Kidney glomerular epithelial cell (primary cell): ENCODE results near the gene SLC2A14.
"Not testable (repeated sequence)": the region's sequence is repeated elsewhere in the genome, so short reads cannot be mapped to it uniquely, and the experiment has no call there.

Experiments
- DNase-seq: peaks from one replicate; lab custom pipeline; 2025; lab: John Stamatoyannopoulos, UW

Gene SLC2A14

DNA sequence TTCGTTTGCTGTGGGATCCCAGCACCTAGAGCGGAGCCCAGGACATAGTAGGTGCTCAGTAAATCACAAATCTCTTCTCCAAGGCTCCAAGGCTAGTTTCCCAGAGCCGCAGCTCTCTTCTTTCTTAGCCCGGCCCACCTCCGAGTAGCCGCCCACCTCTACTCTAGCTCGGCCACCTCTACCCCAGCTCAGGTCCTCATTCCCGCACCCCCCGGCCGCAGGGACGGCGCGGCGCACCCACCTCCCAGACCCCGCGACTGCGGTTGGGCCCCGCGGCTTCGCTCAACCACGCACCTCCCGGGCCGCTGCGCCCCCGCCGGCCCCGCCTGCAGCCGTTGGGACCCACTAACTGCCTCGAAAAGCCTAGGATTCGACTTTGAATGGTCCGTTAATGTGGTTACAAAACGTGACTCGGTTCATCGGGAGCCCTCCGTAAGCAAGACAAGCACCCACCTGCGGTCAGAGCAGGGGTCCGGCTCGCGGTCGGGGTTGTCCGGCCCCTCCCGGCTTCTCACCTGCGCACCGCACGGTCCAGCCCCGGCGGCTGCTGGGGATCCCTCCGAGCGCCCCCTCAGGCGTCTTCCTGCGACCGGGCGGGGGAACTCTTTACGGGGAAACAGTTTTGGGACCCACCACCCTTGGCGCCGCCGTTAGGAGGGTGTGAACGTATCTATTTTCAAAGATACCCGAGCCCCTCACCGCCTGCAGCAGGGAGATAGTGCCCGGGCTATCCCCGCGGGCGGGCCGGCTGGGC is at the start of gene SLC2A14:
Gene SLC2A14 (minus strand): TSS at position 350 of the 754 bp plus-strand sequence. CDS start 3,035 bp downstream, outside the sequence.
- DNase-seq = no peak

DNA sequence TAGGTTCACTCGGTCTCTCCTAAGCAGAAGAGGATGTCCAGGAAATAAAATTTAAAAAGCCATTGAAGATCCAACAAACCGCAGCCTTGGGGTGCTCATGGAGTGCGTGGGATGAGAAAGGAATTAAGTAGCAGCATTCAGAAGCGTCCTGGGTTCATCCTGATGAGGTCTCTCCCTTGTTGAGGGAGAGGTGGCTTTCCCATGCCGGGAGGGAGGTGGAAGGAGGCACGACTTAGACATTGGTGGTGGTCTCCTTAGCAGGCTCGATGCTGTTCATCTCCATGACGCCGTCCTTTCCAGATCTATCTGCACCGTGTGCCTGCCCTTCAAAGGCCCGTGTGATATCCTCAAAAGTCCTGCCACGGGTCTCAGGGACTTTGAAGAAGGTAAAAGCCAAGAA is 48.5 kb upstream of the SLC2A14 start:
- not testable (repeated sequence) for DNase-seq

DNA sequence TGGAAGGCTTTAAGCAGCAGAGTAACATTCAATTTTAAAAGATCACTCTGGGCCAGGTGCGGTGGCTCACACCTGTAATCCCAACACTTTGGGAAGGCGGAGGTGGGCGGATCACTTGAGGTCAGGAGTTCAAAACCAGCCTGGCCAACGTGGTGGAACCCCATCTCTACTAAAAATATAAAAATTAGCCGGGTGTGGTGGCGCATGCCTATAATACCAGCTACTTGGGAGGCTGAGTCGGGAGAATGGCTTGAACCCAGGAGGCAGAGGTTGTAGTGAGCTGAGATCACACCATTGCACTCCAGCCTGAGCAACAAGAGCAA is 45.5 kb upstream of the SLC2A14 start:
- not testable (repeated sequence) for DNase-seq

DNA sequence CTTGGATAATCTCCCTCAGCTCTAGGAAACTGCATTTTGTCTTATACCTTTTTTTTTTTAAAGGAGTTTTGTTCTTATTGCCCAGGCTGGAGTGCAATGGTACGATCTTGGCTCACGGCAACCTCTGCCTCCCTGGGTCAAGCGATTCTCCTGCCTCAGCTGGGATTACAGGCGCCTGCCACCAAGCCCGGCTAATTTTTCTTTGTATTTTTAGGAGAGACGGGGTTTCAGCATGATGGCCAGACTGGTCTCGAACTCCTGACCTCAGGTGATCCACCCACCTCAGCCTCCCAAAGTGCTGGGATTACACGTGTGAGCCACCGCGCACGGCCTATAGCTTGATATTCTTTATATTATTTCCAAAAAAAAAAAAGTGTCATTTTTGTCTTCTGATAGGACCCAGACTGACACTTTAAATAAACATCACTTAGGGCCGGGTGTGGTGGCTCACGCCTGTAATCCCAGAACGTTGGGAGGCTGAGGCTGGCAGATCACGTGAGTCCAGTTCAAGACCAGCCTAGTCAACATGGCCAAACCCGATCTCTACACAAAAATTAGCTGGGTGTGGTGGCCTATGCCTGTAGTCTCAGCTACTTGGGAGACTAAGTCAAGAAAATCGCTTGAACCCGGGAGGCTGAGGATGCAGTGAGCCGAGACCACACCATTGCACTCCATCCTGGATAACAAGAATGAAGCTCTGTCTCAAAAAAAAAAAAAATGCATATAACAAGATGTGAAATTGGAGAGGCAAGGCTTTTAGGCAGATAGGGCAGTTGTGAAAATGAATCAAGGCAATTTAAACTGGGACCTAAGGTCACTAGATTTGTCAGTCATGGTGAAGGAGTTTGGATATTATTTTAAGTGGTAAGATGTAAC is 44.9 kb upstream of the SLC2A14 start:
- no peak for DNase-seq

DNA sequence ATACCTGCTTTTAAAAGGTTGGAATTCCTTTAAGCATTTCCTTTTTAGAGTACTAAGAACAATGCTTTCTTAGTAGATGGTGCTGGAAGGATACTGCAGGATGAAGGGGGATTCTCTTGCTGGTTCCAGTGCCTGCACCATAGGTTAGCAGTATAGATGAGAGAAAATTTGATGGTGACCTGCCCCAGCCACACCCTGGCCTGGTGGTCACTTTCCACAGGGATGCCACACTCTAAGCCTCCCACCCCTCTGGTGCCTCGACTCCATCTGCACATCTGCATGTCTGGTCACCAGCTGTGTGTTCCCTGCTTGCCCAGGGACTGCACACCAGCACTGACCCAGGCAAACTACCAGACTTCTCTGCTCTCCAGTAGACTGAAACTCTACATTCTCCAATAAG is 44.2 kb upstream of the SLC2A14 start:
- DNase-seq = no peak

DNA sequence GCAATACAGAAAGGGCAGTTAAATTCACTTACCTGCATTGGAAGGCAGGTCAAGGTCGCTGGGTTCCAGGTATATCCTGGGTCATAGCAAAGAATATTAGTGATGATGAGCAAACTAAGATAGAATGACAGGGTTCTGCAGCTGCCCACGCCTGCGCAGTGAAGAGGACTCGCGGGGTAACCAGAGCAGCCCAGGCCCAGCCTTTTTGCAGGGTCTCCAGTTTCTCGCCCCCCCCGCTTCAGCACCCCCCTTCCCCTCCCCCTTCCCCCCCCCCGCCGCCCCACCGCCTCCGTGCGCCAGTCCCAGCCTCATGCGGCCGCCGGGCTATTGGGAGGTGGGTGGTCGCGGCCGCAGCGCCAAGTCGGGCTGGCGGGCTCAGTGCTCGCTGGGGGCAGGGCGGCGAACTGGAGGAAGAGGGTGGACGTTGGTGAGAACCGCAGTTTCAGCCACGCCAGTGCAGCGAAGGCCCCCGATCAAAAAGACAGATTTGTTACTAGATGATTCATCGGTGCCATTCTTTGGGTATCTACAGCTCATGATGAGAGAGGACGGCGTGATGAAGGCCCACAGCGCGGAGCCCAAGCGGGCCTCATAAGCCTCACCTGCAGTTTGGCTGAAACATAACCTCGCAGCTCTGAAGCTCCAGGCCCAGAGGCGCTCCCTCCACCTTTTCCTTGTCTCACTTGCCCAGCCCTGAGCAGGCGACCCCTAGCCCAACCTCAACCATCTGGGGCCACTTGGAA is 43.1 kb upstream of the SLC2A14 start:
- no peak for DNase-seq

DNA sequence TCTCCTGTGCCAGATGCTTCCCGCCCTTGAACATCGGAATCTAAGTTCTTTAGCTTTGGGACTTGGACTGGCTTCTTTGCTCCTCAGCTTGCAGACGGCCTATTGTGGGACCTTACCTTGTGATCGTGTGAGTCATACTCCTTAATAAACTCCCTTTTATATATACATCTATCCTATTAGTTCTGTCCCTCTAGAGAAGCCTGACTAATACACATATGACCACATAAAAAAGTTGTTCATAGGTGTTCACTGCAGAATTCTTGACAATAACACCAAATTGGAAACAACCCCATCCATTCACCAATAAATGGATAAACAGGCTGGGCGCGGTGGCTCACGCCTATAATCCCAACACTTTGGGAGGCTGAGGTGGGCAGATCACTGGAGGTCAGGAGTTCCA is 37.4 kb upstream of the SLC2A14 start:
- DNase-seq = not testable (repeated sequence)

DNA sequence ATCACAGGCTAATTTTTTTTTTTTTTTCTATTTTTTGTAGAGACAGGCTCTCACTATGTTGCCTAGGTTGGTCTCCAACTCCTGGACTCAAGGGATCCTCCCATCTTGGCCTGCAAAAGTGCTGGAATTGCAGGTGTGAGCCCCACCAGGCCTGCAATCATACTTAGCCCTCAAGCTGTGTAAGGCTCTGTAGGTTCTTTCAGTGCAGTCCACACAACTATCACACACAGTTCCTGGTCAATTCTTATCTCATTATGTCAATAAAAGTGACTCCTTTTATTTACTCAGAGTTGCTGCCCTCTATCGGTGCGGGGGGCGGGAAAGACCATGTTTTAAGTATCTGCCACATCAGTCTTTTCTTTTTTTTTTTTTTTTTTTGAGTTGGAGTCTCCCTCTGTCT is 34.3 kb upstream of the SLC2A14 start:
- DNase-seq = peak; percentile 12

DNA sequence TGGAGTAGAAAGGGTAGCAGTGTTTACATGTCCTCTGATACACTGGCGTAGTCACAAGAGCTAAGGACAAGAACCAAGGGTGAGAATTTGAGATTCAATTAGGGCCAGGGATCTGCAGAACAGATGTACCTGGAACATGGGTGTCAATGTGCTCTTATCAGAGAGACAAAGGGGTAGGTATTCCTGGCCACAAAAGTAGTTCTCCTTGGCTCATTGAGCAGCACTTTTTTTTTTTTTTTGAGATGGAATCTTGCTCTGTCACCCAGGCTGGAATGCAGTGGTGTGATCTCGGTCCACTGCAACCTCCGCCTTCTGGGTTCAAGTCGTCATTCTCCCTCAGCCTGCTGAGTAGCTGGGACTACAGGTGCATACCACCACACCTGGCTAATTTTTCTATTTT is 33.6 kb upstream of the SLC2A14 start:
- DNase-seq = not testable (repeated sequence)

DNA sequence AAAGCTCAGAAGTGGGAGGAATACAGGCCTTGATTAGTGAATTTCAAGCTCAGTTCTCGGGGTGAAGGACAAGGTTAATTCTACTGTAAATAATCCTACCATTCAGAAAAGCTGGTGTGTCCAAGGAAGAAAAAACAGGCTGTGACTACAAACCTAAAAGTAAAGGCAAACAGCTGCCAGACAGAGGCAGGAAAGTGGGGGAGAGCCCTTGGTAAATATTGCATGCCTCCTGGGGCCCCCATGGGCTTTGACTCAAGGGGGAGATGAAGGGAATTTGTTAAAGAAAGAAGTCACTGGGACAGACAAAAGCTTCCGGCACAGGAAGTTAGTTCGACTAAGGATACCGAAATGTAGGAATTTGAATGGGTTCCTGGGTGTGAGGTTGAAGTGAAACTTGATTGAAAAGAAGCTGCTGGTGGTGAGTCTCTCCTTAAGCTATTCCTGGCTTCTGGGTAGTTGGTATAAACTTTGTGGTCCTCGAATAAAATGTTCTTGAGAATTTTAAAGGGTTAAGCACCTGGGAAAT is 32.9 kb upstream of the SLC2A14 start:
- DNase-seq = not testable (repeated sequence)

DNA sequence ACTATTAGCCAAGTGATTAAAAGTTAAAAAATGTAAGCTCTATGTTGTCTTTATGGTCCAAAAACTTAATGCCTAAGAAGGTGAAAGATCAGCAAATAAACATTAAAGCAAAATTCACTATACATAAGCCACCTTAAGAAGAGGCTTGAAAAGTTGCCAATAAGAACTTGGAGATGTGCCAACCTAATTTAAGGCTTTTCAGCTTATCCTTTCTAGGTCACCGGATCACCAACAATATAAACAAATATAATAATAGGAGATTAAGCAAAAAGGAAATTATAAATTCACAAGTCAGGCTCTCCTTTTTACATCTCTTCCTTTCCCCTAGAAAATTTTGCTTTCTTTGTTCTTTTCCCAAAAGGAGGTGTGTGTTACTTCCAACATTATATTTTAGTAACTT is 32.4 kb upstream of the SLC2A14 start:
- DNase-seq = no peak

DNA sequence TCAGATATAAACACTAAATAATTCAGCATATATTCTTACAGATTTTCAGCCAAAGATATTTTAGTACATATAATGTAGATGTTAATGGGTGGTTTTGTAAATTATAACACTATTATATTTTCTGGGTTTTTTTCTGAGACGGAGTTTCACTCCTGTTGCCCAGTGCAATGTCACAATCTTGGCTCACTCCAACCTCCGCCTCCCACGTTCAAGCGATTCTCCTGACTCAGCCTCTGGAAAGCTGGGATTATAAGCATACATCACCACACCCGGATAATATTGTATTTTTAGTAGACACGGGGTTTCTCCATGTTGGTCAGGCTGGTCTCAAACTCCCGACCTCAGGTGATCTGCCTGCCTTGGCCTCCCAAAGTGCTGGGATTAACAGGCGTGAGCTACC is 29.7 kb upstream of the SLC2A14 start:
- not testable (repeated sequence) for DNase-seq

DNA sequence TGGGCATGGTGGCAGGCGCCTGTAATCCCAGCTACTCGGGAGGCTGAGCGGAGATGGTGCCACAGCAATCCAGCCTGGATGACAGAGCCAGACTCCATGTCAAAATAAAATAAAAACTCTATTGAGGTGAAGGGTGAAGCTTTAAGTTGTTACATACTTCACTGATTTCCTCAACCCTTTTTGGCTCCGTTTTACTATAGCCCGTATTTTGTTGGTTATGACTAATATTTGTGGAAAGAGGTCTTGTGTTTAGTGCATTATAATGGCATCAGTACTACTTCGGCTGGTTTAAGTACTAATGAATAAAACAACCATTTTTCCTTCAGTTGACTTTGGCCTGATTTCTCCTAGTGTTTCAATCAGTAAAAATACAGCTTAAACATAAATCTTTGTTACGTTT is 27.0 kb upstream of the SLC2A14 start:
- DNase-seq = no peak

DNA sequence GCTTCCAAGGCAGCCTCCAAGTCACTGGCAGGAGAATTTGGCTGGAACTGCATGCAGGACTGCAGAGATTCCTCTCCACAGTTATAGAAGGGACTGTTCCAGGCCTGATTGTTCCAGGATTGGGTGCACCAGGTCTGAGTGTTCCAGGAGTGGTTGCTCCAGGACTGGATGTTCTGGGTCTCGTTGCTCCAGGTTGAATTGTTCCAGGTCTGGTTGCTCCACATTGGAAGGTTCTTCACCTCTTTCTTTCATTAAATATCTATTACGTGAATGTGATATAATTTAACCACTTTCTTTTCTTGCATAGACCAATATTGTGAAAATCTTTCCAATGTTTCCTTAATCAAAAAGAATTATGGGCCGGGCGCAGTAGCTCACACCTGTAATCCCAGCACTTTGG is 24.0 kb upstream of the SLC2A14 start:
- not testable (repeated sequence) for DNase-seq

DNA sequence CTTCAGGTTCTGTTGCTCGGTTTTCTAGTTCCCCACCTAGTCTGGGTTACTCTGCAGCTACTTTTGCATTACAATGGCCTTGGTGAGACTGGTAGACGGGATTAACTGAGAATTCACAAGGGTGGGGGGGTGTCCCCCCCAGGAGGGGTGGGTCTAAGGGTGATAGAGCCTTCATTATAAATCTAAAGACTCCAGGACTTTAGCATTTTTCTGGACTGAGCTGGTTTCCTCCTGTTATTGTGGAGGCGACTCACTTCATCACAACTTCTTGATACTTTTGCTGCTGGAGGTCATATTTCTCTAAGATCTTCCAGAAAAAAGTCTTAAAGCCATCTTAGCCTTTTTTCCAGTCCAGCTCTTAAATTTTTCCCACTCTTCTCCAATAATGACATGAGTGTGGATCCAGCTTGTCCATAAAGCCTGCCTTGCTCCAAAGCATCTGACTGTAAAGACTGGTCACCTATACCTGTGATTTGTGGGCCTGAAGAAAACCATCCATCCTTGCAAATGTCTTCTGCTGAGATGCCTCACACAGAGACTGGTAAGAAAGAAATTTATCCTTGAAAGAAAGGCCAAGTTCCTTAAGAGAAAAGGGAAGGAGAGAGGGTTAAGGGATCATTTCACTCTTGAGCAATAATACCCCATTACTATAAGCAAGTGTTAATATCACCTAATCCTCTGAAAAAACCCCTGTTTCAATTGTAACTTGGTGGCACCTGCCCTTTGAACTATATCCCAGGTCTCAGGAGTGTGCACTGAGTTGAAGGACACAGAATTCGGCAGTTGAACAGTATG is 19.7 kb upstream of the SLC2A14 start:
- DNase-seq = no peak

DNA sequence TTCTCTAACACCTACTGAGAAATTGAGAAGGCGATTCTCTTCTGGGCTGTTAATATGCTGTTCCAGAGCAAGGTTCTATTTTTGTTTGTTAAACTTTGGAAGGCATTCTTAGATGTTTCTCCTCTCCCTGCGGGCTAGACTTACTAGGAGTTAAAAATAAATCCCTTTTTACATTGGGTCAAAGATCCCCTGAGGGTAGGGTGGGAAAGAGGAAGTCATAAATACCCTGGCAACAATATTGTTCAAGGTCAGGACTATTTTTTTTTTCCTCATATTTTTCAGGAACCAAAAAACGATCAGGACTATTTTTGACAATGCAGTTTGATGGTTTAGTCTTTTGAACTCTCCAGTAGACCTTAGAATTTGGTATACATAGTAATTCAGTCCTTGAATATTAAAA is 12.0 kb upstream of the SLC2A14 start:
- no peak for DNase-seq

DNA sequence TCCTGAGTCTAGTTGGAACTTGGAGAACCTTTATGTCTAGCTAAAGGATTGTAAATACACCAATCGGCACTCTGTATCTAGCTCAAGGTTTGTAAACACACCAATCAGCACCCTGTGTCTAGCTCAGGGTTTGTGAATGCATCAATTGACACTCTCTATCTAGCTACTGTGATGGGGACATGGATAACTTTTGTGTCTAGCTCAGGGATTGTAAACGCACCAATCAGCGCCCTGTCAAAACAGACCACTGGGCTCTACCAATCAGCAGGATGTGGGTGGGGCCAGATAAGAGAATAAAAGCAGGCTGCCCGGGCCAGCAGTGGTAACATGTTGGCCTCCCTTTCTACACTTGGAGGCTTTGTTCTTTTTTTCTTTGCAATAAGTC is 9.0 kb upstream of the SLC2A14 start:
- DNase-seq = not testable (repeated sequence)

DNA sequence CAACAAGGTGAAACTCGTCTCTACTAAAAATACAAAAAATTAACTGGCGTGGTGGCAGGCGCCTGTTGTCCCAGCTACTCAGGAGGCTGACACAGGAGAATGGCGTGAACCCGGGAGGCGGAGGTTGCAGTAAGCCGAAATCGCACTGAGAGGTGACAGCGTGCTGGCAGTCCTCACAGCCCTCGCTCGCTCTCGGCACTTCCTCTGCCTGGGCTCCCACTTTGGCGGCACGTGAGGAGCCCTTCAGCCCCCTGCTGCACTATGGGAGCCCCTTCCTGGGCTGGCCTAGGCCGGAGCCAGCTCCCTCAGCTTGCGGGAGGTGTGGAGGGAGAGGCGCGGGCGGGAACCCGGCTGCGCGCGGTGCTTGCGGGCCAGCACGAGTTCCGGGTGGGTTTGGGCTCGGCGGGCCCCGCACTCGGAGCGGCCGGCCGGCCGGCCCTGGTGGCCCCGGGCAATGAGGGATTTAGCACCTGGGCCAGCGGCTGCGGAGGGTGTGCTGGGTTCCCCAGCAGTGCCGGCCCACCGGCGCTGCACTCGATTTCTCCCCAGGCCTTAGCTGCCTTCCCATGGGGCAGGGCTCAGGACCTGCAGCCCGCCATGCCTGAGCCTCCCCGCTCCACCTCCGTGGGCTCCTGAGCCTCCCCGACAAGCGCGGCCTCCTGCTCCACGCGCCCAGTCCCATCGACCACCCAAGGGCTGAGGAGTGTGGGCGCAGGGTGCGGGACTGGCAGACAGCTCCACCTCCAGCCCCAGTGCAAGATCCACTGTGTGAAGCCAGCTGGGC is 8.4 kb upstream of the SLC2A14 start:
- not testable (repeated sequence) for DNase-seq

DNA sequence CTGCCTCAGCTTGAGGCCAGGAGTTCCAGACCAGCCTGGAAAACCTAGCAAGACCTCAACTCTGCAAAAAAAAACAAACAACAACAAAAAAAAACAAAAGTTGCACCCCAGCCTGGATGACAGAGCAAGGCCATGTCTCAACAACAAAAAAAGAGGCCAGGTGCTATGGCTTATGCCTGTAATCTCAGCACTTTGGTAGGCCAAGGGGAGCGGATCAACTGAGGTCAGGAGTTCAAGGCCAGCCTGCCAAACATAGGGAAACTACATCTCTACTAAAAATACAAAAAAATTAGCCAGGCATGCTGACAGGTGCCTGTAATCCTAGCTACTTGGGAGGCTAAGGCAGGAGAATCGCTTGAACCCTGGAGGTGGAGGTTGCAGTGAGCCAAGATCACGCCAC is 6.5 kb upstream of the SLC2A14 start:
- no peak for DNase-seq

DNA sequence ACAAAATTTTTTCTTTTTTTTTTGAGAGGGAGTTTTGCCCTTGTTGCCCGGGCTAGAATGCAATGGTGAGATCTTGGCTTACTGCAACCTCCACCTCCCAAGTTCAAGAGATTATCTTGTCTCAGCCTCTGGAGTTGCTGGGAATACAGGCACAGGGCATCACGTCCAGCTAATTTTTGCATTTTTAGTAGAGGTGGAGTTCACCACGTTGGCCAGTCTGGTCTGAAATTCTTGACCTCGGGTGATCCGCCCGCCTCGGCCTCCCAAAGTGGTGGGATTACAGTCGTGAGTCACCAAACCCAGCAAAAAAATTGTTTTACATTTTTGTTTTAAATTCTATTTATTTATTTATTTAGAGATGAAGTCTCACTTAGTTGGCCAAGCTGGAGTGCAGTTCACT is 4.7 kb upstream of the SLC2A14 start:
- no peak for DNase-seq

DNA sequence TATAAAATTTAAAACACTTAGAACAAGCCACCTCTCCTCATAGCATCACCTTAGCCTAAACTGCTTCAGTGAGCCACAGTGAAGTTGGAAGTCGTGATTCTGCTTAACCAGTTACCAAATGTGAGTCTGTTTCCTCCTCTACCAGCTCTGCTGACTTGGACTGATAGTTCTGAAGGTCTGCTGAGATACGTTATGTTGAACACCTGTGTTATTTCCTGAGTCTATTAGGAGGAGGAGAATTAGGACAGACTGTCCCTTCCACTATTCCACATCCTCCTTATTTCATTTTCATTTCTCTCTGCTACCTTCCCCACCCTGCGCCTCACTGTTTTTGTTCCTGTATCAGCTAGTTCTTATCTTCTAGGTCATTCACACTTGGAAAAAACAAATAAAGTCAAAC is 2.4 kb downstream of the SLC2A14 start:
- DNase-seq = no peak
